ENCODE measurements around the gene PTGES3.
"Not testable (repeated sequence)": the region's sequence is repeated elsewhere in the genome, so short reads cannot be mapped to it uniquely, and the experiment has no call there.

PTGES3 gene

DNA sequence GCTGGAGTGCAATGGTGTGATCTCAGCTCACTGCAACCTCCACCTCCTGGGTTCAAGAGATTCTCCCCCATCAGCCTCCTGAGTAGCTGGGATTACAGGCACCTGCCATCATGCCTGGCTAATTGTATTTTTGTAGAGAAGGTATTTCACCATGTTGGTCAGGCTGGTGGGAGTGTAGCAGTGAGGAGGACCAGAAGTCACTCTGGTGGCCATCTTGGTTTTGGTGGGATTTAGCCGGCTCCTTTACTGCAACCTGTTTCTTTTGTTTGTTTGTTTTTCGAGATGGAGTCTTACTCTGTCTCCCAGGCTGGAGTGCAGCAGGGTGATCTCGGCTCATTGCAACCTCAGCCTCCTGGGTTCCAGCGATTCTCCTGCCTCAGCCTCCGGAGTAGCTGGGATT, 16.4 kb upstream of the PTGES3 start:
- not testable (repeated sequence) for DNase-seq

DNA sequence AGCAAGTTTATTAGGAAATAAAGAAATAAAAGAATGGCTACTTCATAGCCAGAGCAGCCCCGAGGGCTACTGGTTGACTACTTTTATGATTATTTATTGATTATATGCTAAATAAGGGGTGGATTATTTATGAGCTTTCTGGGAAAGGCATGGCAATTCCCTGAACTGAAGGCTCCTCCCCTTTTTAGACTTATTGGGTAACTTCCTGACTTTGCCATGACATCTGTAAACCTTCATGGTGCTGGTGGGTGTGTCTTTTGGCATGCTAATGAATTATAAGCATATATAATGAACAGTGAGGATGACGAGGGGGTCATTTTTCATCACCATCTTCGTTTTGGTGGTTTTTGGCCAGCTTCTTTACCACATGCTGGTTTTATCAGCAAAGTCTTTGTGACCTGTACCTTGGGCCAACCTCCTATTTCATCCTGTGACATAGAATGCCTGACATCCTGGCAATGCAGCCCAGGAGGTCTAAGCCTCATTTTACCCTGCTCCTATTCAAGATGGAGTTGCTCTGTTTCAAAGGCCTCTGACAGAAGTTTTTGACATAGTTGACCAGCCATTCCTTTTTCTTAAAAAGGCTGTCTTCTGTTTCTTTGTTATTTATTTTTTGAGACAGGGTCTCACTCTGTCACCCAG, 11.1 kb upstream of the PTGES3 start:
- DNase-seq: no peak

DNA sequence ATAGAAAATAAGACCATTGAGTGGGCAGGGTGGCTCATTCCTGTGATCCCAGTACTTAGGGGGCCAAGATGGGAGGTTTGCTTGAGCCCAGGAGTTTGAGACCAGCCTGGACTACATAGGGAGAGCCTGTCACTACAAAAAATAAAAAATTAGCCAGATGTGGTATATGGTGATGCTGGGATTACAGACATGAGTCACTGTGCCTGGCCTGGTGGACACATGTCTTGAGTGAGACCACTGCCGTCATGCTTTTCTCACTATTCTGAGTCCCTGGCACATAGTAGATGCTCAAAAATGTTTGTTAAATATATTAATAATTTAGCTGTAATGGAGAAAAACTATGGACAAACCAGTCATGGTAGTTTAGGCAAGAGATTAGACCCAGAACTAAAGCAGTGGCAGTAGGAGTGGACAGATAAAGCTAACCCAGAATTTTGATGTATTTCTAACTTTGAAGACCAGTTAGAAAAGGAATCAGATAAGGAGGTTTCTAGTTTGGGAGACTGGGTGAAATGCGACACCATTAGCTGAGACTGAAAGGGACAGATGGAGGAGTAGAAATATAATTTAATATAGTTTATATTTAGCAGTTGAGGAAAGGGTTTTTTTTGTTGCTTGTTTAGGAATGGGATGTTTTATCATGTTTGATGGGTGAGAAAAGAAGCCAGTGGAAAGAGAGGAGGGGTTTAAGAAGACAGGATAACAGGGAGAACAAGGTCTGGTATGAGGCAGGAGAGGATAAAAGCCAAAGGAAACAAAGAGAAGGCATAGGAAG, 7.4 kb upstream of the PTGES3 start:
- DNase-seq: no peak

DNA sequence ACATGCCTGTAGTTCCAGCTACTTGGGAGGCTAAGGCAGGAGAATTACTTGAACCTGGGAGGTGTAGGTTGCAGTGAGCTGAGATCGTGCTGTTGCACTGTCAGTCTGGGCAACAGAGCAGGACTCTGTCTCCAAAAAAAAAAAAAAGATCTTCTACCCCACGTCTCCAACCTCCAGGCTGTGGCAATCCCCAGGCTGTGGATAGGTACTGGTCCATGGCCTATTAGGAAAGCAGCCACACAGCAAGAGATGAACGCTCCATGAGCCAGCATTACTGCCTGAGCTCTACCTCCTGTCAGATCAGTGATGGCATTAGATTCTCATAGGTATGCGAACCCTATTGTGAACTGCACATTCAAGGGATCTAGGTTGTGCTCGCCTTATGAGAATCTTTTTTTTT, 6.1 kb upstream of the PTGES3 start:
- no peak for DNase-seq

DNA sequence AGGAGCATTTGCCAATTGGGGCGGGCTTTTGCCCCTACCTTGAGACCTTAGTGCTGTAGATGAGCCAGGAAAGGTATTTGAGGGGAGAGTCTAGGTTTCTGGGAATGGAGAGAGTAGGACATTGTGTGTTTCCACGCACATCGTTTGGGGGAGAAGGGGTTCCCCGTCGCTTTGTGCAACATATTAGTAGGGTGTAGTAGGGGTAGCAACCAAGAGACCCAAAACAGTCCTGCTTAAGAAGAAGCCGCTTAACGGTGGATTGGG, 694 bp upstream of the PTGES3 start:
- DNase-seq: no peak

DNA sequence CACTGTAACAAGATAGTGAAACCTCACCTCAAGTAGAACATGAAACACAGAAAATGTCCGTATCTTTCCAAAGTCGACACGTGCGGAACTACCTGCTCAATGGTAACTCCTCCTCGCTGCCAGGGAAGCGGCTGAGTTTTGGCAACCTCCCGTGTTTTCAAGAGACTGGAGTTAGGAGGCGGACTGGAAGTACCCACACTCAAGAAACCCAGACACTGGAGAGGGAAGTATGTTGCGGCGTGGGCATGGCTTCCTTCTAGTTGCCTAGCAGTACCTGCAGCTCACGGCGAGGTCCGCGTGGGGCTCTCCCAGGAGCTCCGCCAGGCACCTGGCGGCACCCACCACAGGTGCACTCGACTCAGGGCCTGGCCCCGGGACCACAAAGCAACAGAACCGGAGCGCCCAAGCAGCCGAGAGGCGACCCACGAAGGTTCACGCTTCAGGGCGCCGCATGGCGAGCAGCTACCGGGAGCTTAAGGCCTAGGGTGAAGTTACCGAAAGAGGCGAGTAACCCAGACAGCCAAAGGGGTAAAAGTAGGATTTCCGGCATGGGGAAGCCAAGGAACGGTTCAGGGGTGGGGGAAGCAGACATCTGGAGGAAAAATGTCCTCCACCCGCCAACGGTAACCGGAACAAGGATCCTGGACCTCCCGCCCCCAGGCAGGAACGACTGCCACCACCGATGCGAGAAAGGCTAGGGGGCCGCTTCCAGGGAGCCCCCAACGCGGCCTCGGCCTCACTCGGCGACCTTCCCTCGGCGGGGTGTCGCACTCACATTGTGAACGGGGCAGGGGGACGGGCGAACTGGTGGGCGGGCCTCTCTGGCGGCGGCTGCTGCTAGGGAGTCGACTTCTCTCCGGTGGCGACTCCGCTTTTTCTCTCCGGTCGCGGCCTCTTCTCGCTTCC, 608 bp downstream of the PTGES3 start:
- DNase-seq: peak; percentile 65

DNA sequence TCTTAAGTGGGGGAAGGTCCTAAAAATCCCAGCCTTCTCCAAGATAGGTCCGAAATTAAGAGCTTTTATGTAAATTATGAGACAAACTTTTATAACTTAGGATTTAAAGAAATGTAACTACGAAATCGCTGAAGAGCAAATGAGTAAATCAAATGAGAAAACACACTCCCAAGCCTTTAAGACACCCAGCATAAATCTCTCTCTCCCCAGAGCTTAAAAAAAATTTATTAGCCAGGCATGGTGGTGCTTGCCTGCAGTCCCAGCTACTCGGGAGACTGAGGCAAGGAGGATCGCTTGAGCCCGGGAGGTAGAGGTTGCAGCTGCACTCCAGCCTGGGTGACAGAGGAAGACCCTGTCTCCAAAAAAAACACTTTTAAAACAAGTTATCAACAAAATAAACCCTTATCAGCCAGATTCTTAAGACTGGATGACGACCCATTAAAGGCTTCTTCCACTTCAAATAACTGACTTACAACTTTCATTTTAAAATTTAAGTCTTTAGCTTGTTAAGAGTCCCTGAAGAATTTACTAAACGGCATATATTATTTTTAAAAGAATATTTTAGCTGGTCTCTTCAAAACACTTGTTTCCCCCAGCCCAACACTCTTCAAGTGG, 3.2 kb downstream of the PTGES3 start:
- DNase-seq: no peak

DNA sequence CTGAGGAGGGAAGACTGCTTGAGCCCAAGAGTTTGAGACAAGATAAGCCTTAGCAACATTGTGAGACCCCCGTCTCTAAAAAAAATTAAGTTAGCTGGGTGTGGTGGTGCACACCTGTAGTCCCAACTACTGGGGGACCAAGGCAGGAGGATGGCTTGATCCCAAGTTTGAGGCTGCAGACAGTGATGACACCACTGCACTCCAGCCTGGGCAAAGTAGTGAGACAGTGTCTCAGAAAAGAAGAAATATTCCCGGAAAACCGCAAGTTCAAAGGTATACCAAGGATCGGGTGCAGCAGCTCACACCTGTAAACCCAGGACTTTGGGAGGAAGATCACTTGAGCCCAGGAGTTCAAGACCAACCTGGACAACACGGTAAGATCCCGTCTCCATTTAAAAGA, 5.8 kb downstream of the PTGES3 start:
- DNase-seq: no peak

DNA sequence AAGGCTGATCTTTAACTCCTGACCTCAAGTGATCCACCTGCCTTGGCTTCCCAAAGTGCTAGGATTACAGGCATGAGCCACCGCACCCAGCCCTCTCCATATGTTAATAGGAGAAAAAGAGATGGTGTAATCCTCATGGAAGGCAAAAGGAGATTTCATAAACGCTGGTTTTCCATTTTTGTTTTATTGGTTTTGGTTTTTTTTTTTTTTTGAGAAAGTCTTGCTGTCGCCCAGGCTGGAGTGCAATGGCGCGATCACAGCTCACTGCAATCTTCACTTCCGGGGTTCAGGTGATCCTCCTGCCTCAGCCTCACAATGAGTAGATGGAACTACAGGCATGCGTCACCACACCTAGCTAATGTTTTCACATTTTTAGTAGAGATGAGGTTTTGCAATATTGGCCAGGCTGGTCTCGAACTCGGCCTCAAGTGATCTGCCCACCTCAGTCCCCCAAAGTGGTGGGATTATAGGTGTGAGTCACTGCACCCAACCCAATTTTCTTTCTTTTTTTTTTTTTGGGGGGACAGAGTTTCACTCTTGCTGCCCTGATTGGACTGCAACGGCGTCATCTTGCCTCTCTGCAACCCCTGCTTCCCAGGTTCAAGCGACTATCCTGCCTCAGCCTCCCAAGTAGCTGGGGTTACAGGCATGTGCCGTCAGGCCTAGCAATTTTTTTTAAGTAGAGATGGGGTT, 8.1 kb downstream of the PTGES3 start:
- no peak for DNase-seq

DNA sequence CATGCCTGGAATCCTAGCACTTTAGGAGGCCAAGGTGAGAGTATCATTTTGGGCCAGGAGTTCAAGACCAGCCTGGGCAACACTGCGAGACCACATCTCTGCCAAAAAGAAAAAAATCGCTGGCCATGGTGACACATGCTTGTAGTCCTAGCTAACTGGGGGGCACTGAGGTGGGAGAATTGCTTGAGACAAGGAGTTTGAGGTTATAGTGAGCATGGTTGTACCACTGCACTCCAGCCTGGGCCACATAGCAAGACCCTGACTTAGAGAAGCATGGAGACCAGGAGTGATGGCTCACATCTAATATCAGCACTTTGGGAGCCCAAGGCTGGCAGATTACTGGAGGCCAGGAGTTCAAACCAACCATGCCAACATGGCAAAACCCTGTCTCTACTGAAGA, 9.2 kb downstream of the PTGES3 start:
- no peak for DNase-seq

DNA sequence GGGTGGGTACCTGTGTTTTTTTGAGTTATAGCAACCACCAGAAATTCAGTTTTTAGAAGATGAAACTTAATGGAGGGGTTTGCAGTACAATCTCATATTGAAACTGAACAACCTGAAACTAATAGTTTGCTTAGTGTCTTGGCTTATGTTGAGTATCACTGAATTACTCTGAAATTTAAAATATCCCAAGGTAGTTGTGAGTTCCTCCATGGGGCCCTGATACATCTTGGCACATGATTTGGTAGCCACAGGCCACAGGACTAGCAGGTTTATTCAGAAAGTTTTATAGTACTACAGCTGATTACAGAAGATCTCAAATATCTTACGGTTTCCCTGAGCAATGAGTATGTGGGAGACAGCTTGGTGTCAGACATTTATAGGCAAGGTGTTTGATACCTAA, 10.4 kb downstream of the PTGES3 start:
- DNase-seq: no peak

DNA sequence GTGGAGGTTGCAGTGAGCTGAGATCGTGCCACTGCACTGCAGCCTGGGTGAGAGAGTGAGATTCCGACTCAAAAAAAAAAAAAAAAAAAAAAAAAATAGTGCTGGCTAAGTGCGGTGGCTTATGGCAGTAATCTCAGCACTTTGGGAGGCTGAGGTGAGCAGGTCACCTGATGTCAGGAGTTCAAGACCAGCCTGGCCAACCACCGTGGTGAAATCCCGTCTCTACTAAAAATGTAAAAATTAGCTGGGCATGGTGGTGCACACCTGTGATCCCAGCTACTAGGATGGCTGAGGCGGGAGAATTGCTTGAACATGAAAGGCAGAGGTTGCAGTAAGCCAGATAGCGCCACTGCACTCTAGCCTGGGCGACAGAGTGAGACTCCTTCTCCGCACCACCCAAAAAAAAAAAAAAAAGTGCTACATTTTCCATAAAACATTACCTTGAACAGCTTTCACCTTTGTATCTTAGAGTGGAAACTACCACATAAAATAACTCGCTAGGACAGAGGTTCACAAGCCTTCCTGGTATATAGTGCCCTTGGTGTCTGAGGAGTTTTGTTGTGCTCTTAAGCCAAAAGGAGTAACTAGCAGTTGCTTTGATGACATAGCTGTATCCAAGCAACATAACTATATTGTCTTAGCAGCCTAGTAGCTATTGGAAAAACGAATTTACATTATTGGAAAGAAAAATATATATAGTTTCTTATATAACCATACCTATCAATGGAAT, 11.1 kb downstream of the PTGES3 start:
- DNase-seq: no peak

DNA sequence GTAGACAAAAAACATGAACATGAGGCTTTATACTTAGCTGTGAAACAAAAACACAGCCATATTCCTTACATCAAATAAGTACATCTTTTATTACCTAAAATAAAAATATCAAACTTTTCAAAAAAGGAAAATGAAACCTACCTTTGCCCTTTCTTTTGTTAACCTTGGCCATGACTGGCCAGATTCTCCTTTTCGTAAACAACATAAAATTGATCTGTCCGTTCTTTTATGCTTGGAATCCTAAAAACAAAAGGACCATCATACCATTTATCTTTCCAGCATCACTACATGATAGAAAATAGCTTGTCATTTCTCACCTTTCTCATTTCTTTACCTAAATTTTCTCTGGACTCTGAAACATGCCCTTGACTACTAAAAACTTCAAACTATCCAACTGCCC, 16.5 kb downstream of the PTGES3 start:
- DNase-seq: no peak

DNA sequence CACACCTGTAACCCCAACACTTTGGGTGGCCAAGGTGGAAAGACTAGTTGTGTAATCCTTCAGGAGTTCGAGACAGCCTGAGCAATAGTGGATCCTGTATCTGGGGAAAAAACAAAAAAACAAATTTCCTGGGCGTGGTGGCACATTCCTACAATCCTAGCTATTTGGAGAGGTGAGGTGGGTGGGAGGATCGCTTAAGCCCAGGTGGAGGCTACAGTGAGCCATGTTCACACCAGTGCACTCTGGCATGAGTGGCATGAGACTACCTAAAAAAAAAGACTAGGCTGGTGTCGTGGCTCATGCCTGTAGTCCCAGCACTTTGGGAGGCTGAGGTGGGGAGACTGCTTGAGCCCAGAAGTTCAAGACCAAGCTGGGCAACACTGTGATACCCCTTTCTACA, 17.2 kb downstream of the PTGES3 start:
- no peak for DNase-seq

DNA sequence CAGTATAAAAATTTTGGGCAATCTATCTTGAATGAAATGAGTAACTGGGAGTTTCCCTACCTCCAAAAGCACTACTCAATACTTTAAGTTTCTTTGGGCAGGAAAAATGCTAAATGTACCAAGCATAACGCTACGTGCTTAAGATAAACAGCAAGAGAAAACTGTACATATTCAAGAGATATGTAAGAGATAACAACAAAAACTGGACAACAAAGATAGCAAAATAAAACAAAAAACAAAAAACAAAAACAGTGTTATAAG, 20.0 kb downstream of the PTGES3 start:
- no peak for DNase-seq

DNA sequence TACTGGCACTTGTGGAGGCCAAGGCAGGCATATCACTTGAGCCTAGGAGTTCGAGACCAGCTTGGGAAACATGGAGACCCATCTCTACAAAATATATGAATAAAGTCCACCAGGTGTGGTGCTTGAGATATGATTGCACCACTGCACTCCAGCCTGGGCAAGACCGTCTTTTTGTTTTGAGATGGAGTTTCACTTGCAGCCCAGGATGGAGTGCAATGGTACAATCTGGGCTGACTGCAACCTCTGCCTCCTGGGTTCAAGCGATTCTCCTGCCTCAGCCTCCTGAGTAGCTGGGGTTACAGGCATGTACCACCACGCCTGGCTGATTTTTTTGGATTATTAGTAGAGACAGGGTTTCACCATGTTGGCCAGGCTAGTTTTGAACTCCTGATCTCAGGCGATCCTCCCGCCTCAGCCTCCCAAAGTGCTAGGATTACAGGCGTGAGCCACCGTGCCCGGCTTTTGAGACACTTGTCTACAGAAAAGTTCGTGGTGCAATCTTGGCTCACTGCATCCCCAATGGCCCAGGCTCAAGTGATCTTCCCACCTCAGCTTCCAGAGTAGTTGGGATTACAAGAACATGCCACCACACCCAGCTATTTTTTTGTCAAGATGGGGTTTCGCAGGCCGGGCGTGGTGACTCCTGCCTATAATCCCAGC, 26.0 kb downstream of the PTGES3 start:
- no peak for DNase-seq

DNA sequence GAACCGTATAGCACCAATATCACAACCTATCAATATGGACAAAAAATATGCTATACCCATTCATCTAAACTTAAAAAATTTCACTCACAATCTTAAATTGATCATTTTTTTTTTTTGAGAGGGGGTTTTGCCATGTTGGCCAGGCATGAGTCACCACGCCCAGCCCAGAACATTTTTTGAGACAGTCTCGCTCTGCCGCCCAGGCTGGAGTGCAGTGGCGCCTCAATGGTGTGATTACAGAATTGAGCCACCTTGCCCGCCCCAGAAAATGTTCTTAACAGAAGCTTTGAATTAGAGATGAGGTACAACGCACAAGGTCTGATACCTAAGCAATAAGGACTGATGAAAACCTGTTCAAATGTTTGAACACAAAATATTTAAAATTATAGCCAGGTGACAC, 26.5 kb downstream of the PTGES3 start:
- DNase-seq: no peak

DNA sequence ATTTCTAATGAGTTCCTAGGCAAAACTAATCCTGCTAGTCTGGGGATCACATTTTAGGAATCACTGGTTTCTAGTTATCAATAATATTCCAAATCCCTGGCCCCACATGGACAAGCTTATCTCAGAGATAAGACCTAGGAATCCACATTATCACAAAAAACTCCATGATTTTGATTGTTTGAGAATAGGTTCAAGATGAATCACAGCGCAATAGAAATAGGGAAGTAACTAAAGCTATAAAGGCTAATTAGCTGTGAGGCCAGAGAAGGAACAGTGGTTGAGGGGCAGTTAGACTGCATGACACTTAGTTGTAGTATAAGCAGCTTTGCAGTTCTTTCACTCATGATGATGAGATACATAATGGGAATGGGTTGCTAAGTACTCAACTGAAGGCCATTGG, 29.2 kb downstream of the PTGES3 start:
- no peak for DNase-seq

DNA sequence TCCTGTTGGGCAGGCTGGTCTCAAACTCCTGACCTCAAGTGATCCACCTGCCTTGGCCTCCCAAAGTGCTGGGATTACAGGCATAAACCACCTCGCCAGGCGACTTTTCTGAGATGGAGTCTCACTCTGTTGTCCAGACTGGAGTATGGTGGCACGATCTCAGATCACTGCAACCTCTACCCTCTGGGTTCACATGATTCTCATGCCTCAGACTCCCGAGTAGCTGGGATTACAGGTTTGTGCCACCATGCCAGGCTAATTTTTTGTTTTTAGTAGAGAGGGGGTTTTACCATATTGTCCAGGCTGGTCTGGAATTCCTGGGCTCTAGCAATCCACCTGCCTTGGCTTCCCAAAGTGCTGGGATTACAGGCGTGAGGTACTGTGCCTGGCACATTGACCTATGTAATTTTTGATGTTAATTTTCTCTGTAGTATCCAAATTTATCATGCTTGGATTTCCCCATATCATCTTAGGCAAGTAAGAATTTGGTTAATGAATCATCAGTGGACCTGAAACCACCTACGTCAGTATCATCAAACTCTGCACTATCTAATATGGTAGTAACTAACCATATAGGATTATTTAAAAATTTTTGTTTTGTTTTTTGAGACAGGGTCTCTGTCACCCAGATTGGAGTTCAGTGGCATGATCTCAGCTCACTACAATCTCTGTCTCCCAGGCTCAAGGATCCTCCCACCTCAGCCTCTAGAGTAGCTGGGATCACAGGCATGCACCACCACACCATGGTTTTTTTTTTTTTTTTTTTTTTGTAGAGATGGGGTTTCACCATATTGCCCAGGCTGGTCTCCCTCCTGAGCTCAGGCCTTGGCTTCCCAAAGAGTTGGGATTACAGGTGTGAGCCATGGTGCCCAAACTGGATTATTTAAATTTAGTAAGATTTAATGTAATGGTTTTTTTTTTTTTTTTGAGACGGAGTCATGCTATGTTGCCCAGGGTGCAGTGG, 30.4 kb downstream of the PTGES3 start:
- no peak for DNase-seq

DNA sequence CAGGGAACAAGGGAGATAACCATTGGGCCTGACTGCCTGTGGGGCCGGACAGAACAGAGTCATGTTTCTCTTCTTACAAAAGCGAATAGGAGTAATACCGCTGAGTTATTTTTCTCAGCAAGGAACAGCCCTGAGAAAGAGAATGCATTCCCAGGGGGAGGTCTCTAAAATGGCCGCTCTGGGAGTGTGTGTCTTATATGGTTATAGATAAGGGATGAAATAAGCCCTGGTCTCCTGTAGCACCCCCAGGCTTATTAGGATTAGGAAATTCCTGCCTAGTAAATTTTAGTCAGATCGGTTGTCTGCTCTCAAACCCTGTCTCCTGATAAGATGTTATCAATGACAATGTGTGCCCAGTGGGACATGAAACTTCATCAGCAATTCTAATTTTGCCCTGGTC, 34.3 kb downstream of the PTGES3 start:
- not testable (repeated sequence) for DNase-seq

DNA sequence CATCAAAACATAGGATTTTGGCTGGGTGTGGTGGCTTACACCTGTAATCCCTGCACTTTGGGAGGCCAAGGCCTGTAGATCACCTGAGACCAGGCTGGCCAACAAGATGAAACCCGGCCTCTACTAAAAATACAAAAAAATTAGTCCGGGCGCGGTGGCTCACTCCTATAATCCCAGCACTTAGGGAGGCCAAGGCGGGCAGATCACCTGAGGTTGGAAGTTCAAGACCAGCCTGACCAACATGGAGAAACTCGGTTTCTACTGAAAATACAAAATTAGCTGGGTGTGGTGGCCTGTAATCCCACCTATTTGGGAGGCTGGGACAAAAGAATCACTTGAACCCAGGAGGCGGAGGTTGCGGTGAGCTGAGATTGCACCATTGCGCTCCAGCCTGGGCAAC, 40.1 kb downstream of the PTGES3 start:
- DNase-seq: not testable (repeated sequence)
